PFSK-1 (cell line): ENCODE data around the gene HDHD5.

Experiments
- POLR2AphosphoS5 ChIP-seq: IDR thresholded peaks from 2 replicates; pipeline ENCODE4 v1.6.1; 2012; ENCODE audit warnings: low read depth, mild to moderate bottlenecking, control low read depth, low read length, moderate library complexity
- SIN3A ChIP-seq: IDR thresholded peaks from 2 replicates; pipeline ENCODE4 v1.6.1; 2012; ENCODE audit warnings: mild to moderate bottlenecking, low read length, moderate library complexity, borderline replicate concordance; ENCODE audit not compliant: insufficient read depth
- TAF1 ChIP-seq: IDR thresholded peaks from 2 replicates; pipeline ENCODE4 v1.6.1; 2012; ENCODE audit warnings: low read length, control low read depth, borderline replicate concordance; ENCODE audit not compliant: insufficient read depth

DNA sequence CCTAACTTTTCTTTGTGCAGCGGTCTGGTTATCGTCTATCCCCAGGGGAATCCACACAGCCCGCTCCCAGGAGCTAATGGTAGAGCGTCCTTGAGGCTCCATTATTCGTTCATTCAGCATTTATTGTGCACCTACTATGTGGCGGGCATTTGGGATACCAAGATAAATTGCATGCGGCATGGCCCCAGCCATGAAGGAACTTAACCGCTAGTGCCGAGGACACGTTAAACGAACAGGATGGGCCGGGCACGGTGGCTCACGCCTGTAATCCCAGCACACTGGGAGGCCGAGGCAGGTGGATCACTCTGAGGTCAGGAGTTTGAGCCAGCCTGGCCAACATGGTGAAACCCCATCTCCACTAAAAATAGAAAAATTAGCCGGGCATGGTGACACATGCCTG is 49.1 kb downstream of the HDHD5 start:
- no peak for TF ChIP-seq SIN3A
- TF ChIP-seq POLR2AphosphoS5 = no peak
- TF ChIP-seq TAF1 = no peak
